ENCODE measurements around the gene ZNF235. TPM values are rescaled to one million over a fixed set of nuclear protein-coding genes. Genes with fewer than 3 reads are reported as not detected.
"Not testable (repeated sequence)": the region's sequence is repeated elsewhere in the genome, so short reads cannot be mapped to it uniquely, and the experiment has no call there.

The ZNF235 gene
- total RNA-seq: 1 to 10 TPM; 5.5 to 9.8 (median 6.3) TPM

GRCh38 chr19:44304659-44305193 lies at the start of gene ZNF235:
Gene ZNF235, minus strand, starts transcription at chr19:44305025. Its CDS starts 1,621 bp downstream, at chr19:44303404.
- H3K4me3 ChIP-seq: peak within 1 kb of the TSS; percentile 53 to 80 (median 70)
- H3K4me1 ChIP-seq: peaks cover 0 to 17% (median 0%) of the 10 kb centered on the region in 4 donors
- 0% methylated on average over 30 to 31 of the region's 31 CpGs for WGBS, 2 donors
- peaks cover 0 to 28% (median 3%) of the 10 kb centered on the region in 3 donors for H3K36me3 ChIP-seq
- peaks cover 0 to 37% (median 5%) of the 10 kb centered on the region in 4 donors for H3K9me3 ChIP-seq
- peak; percentile 55 to 79 for DNase-seq (ENCODE audit: low spot score in 2 of 2)
- H3K27me3 ChIP-seq: no peaks in the 10 kb centered on the region
- TF ChIP-seq CTCF (IDR thresholded peaks at IDR 0.05): no peak
- TF ChIP-seq POLR2A (IDR thresholded peaks at IDR 0.05): no peak
- TF ChIP-seq EP300 (IDR thresholded peaks at IDR 0.05): peak; percentile 39 to 81
- H3K27ac ChIP-seq: peak within 1 kb of the TSS in 3 of 4 donors; percentile 72 to 83 (median 80)

GRCh38 chr19:44346556-44346955 lies 41.7 kb upstream of the ZNF235 start:
- Histone ChIP-seq H3K4me3 (no peak overlapping the region), H3K4me1 (no peaks in the 10 kb centered on the region), H3K36me3 (peaks cover 0 to 73% (median 0%) of the 10 kb centered on the region in 3 donors), H3K9me3 (peaks cover 0 to 98% (median 31%) of the 10 kb centered on the region in 4 donors), H3K27ac (no peak overlapping the region), H3K27me3 (no peaks in the 10 kb centered on the region)
- TF ChIP-seq POLR2A (IDR thresholded peaks at IDR 0.05) (no peak), EP300 (IDR thresholded peaks at IDR 0.05) (no peak), CTCF (IDR thresholded peaks at IDR 0.05) (no peak)
- DNase-seq (ENCODE audit: low spot score in 2 of 2): no peak
- 93 to 94% methylated on average over 4 of the region's 4 CpGs for WGBS, 2 donors

- no peaks in the 10 kb centered on the region for H3K27me3 ChIP-seq
- 87 to 91% methylated on average over 4 of the region's 4 CpGs for WGBS, 2 donors
- TF ChIP-seq EP300 (IDR thresholded peaks at IDR 0.05): no peak
- no peaks in the 10 kb centered on the region for H3K4me1 ChIP-seq
- DNase-seq (ENCODE audit: low spot score in 2 of 2): no peak
- no peak overlapping the region for H3K27ac ChIP-seq
- peaks cover 0 to 97% (median 30%) of the 10 kb centered on the region in 4 donors for H3K9me3 ChIP-seq
- no peak overlapping the region for H3K4me3 ChIP-seq
- peaks cover 0 to 74% (median 0%) of the 10 kb centered on the region in 3 donors for H3K36me3 ChIP-seq
Observed at GRCh38 chr19:44345959-44346358, 41.1 kb upstream of the ZNF235 start.

GRCh38 chr19:44344255-44344654 lies 39.4 kb upstream of the ZNF235 start:
- DNase-seq (ENCODE audit: low spot score in 2 of 2): no peak
- Histone ChIP-seq H3K4me1 (no peaks in the 10 kb centered on the region), H3K27ac (no peak overlapping the region), H3K9me3 (peaks cover 0 to 98% (median 32%) of the 10 kb centered on the region in 4 donors), H3K4me3 (no peak overlapping the region), H3K27me3 (no peaks in the 10 kb centered on the region), H3K36me3 (peaks cover 0 to 79% (median 0%) of the 10 kb centered on the region in 3 donors)
- TF ChIP-seq CTCF (IDR thresholded peaks at IDR 0.05) (no peak), POLR2A (IDR thresholded peaks at IDR 0.05) (no peak), EP300 (IDR thresholded peaks at IDR 0.05) (no peak)
- 37 to 100% methylated on average over 1 of the region's 1 CpG for WGBS, 2 donors

- Histone ChIP-seq H3K4me1 (no peaks in the 10 kb centered on the region), H3K27ac (no peak overlapping the region), H3K4me3 (no peak overlapping the region), H3K9me3 (peaks cover 0 to 89% (median 24%) of the 10 kb centered on the region in 4 donors), H3K27me3 (no peaks in the 10 kb centered on the region), H3K36me3 (peaks cover 0 to 92% (median 10%) of the 10 kb centered on the region in 3 donors)
- 93 to 96% methylated on average over 2 of the region's 2 CpGs for WGBS, 2 donors
- no peak for TF ChIP-seq CTCF (IDR thresholded peaks at IDR 0.05)
- no peak for TF ChIP-seq EP300 (IDR thresholded peaks at IDR 0.05)
- TF ChIP-seq POLR2A (IDR thresholded peaks at IDR 0.05): no peak
- DNase-seq (ENCODE audit: low spot score in 2 of 2): no peak
Observed at GRCh38 chr19:44341794-44342193, 37.0 kb upstream of the ZNF235 start.

- 58 to 83% methylated on average over 3 of the region's 3 CpGs for WGBS, 2 donors
- not testable (repeated sequence) for H3K27ac ChIP-seq; H3K27me3 ChIP-seq; DNase-seq (ENCODE audit: low spot score in 2 of 2); H3K4me1 ChIP-seq; H3K4me3 ChIP-seq
- Histone ChIP-seq H3K36me3 (peaks cover 6 to 98% (median 39%) of the 10 kb centered on the region in 3 donors), H3K9me3 (peaks cover 0 to 88% (median 30%) of the 10 kb centered on the region in 4 donors)
Observed at GRCh38 chr19:44334639-44335038, 29.8 kb upstream of the ZNF235 start.
